Measurements from ENCODE around the gene CNTNAP2.

DNA sequence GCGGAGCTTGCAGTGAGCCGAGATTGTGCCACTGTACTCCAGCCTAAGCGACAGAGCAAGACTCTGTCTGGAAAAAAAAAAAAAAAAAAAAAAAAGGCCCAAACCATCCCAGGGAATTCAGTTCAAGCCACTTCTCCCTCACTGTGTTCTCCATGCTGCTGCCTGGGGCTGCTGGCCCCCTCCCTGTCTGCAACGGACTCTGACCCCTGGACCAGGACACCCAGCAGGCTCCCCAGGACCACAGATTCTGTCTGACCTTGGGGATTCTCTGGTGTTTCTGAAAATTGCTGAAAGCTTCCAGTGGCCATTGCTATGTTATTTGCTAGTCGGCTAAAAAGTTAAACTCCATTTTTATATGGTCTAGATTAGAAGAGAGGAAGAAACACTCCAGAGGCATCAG is 2212.3 kb downstream of the CNTNAP2 start:
- TF ChIP-seq EP300 (IDR thresholded peaks at IDR 0.05): no peak
- TF ChIP-seq, protein P1, sequence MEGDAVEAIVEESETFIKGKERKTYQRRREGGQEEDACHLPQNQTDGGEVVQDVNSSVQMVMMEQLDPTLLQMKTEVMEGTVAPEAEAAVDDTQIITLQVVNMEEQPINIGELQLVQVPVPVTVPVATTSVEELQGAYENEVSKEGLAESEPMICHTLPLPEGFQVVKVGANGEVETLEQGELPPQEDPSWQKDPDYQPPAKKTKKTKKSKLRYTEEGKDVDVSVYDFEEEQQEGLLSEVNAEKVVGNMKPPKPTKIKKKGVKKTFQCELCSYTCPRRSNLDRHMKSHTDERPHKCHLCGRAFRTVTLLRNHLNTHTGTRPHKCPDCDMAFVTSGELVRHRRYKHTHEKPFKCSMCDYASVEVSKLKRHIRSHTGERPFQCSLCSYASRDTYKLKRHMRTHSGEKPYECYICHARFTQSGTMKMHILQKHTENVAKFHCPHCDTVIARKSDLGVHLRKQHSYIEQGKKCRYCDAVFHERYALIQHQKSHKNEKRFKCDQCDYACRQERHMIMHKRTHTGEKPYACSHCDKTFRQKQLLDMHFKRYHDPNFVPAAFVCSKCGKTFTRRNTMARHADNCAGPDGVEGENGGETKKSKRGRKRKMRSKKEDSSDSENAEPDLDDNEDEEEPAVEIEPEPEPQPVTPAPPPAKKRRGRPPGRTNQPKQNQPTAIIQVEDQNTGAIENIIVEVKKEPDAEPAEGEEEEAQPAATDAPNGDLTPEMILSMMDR (IDR thresholded peaks at IDR 0.05): no peak

All from tibial nerve (tissue), 4 donors.